ENCODE results near the gene CRYGC. TPM values are rescaled to one million over a fixed set of nuclear protein-coding genes. Genes with fewer than 3 reads are reported as not detected.

CRYGC gene
- total and polyA plus RNA-seq, 7 experiments from 2014 or later: not detected

- ChIA-PET POLR2A (no interaction called here), CTCF (no interaction called here)
- H3K36me3 Mint-ChIP-seq: no peaks in the 10 kb centered on the region
- peaks cover 0 to 14% (median 4%) of the 10 kb centered on the region in 5 donors for H3K27me3 Mint-ChIP-seq
- H3K27ac Mint-ChIP-seq: no peak overlapping the region
- H3K4me1 Mint-ChIP-seq: peaks cover 10 to 26% (median 14%) of the 10 kb centered on the region in 7 donors
- H3K4me3 Mint-ChIP-seq: no peak overlapping the region
- H3K36me3 ChIP-seq (ENCODE audit: control insufficient read depth in 2 of 3, insufficient read depth in 3 of 3, low read length in 3 of 3): no peaks in the 10 kb centered on the region
- H3K4me1 ChIP-seq (ENCODE audit: control insufficient read depth in 2 of 2, insufficient read depth in 2 of 2, low read length in 2 of 2): peaks cover 0 to 3% of the 10 kb centered on the region in 2 donors
- DNase-seq (no peak), ATAC-seq (no peak)
- H3K27me3 ChIP-seq (ENCODE audit: control insufficient read depth in 2 of 2, insufficient read depth in 2 of 2, low read length in 2 of 2): no peaks in the 10 kb centered on the region
- peaks cover 0 to 3% (median 0%) of the 10 kb centered on the region in 11 donors for H3K9me3 Mint-ChIP-seq
- no peaks in the 10 kb centered on the region for H3K9me3 ChIP-seq (ENCODE audit: control insufficient read depth in 2 of 3, low read length in 3 of 3)
- intact Hi-C loops (cut with micrococcal nuclease): no loop called here
- H3K4me3 ChIP-seq (ENCODE audit: low read length): no peak overlapping the region
- H3K27ac ChIP-seq (ENCODE audit: low read depth, low read length): no peak overlapping the region
Measured at GRCh38 chr2:208097801-208098200, 31.8 kb downstream of the CRYGC start.

GRCh38 chr2:208097313-208097712, 32.3 kb downstream of the CRYGC start:
- no peaks in the 10 kb centered on the region for H3K36me3 Mint-ChIP-seq

GRCh38 chr2:208096080-208096479, 33.5 kb downstream of the CRYGC start:
- peaks cover 0 to 14% (median 2%) of the 10 kb centered on the region in 5 donors for H3K27me3 Mint-ChIP-seq
- POLR2A ChIA-PET: interaction anchor here (0.6 kb wide), 1 partner anchor 80 kb away, joined by 3 read pairs; no protein-coding TSS in a partner anchor
- H3K4me1 Mint-ChIP-seq: peaks cover 5 to 12% (median 8%) of the 10 kb centered on the region in 7 donors
- peaks cover 0 to 3% (median 0%) of the 10 kb centered on the region in 11 donors for H3K9me3 Mint-ChIP-seq
- intact Hi-C loops (cut with micrococcal nuclease): no loop called here
- Histone ChIP-seq H3K27me3 (ENCODE audit: control insufficient read depth in 2 of 2, insufficient read depth in 2 of 2, low read length in 2 of 2) (no peaks in the 10 kb centered on the region), H3K4me3 (ENCODE audit: low read length) (no peak overlapping the region), H3K9me3 (ENCODE audit: control insufficient read depth in 2 of 3, low read length in 3 of 3) (no peaks in the 10 kb centered on the region), H3K4me1 (ENCODE audit: control insufficient read depth in 2 of 2, insufficient read depth in 2 of 2, low read length in 2 of 2) (peaks cover 0 to 3% of the 10 kb centered on the region in 2 donors), H3K27ac (ENCODE audit: low read depth, low read length) (no peak overlapping the region), H3K36me3 (ENCODE audit: control insufficient read depth in 2 of 3, insufficient read depth in 3 of 3, low read length in 3 of 3) (no peaks in the 10 kb centered on the region)
- CTCF ChIA-PET: no interaction called here
- H3K4me3 Mint-ChIP-seq: no peak overlapping the region
- ATAC-seq (no peak), DNase-seq (no peak)
- H3K27ac Mint-ChIP-seq: no peak overlapping the region
- H3K36me3 Mint-ChIP-seq: no peaks in the 10 kb centered on the region

More at GRCh38 chr2:208097313-208097712, 32.3 kb downstream of the CRYGC start:
- Mint-ChIP-seq H3K27me3 (peaks cover 0 to 14% (median 4%) of the 10 kb centered on the region in 5 donors), H3K9me3 (peaks cover 0 to 3% (median 0%) of the 10 kb centered on the region in 11 donors), H3K27ac (no peak overlapping the region), H3K4me3 (no peak overlapping the region), H3K4me1 (peaks cover 10 to 24% (median 14%) of the 10 kb centered on the region in 7 donors)
- no peaks in the 10 kb centered on the region for H3K9me3 ChIP-seq (ENCODE audit: control insufficient read depth in 2 of 3, low read length in 3 of 3)
- no peak overlapping the region for H3K4me3 ChIP-seq (ENCODE audit: low read length)
- H3K36me3 ChIP-seq (ENCODE audit: control insufficient read depth in 2 of 3, insufficient read depth in 3 of 3, low read length in 3 of 3): no peaks in the 10 kb centered on the region
- ChIA-PET POLR2A (no interaction called here), CTCF (no interaction called here)
- H3K27me3 ChIP-seq (ENCODE audit: control insufficient read depth in 2 of 2, insufficient read depth in 2 of 2, low read length in 2 of 2): no peaks in the 10 kb centered on the region
- ATAC-seq (no peak), DNase-seq (no peak)
- H3K4me1 ChIP-seq (ENCODE audit: control insufficient read depth in 2 of 2, insufficient read depth in 2 of 2, low read length in 2 of 2): peaks cover 0 to 3% of the 10 kb centered on the region in 2 donors
- no peak overlapping the region for H3K27ac ChIP-seq (ENCODE audit: low read depth, low read length)
- intact Hi-C loops (cut with micrococcal nuclease): no loop called here

- Mint-ChIP-seq H3K27ac (no peak overlapping the region), H3K36me3 (no peaks in the 10 kb centered on the region), H3K27me3 (peaks cover 0 to 7% (median 0%) of the 10 kb centered on the region in 5 donors), H3K4me3 (no peak overlapping the region), H3K9me3 (peaks cover 0 to 13% (median 0%) of the 10 kb centered on the region in 11 donors), H3K4me1 (no peaks in the 10 kb centered on the region)
- H3K4me3 ChIP-seq (ENCODE audit: low read length): no peak overlapping the region
- no peak for ATAC-seq
- no peaks in the 10 kb centered on the region for H3K4me1 ChIP-seq (ENCODE audit: control insufficient read depth in 2 of 2, insufficient read depth in 2 of 2, low read length in 2 of 2)
- H3K27me3 ChIP-seq (ENCODE audit: control insufficient read depth in 2 of 2, insufficient read depth in 2 of 2, low read length in 2 of 2): no peaks in the 10 kb centered on the region
- H3K36me3 ChIP-seq (ENCODE audit: control insufficient read depth in 2 of 3, insufficient read depth in 3 of 3, low read length in 3 of 3): no peaks in the 10 kb centered on the region
- H3K9me3 ChIP-seq (ENCODE audit: control insufficient read depth in 2 of 3, low read length in 3 of 3): no peaks in the 10 kb centered on the region
- POLR2A ChIA-PET: no interaction called here
- DNase-seq: no peak
- H3K27ac ChIP-seq (ENCODE audit: low read depth, low read length): no peak overlapping the region
- intact Hi-C loops (cut with micrococcal nuclease): no loop called here
- CTCF ChIA-PET: no interaction called here
Measured at GRCh38 chr2:208093128-208093527, 36.5 kb downstream of the CRYGC start.

GRCh38 chr2:208092093-208092832, 37.4 kb downstream of the CRYGC start:
- POLR2A ChIA-PET: no interaction called here
- no peak for DNase-seq
- H3K27ac Mint-ChIP-seq: no peak overlapping the region
- H3K27me3 ChIP-seq (ENCODE audit: control insufficient read depth in 2 of 2, insufficient read depth in 2 of 2, low read length in 2 of 2): no peaks in the 10 kb centered on the region
- no peaks in the 10 kb centered on the region for H3K4me1 ChIP-seq (ENCODE audit: control insufficient read depth in 2 of 2, insufficient read depth in 2 of 2, low read length in 2 of 2)
- H3K4me1 Mint-ChIP-seq: no peaks in the 10 kb centered on the region
- H3K36me3 Mint-ChIP-seq: no peaks in the 10 kb centered on the region
- H3K36me3 ChIP-seq (ENCODE audit: control insufficient read depth in 2 of 3, insufficient read depth in 3 of 3, low read length in 3 of 3): no peaks in the 10 kb centered on the region
- intact Hi-C loops (cut with micrococcal nuclease): no loop called here
- CTCF ChIA-PET: no interaction called here
- no peak for ATAC-seq
- no peaks in the 10 kb centered on the region for H3K9me3 ChIP-seq (ENCODE audit: control insufficient read depth in 2 of 3, low read length in 3 of 3)
- H3K27ac ChIP-seq (ENCODE audit: low read depth, low read length): no peak overlapping the region
- peaks cover 0 to 13% (median 0%) of the 10 kb centered on the region in 11 donors for H3K9me3 Mint-ChIP-seq
- no peak overlapping the region for H3K4me3 ChIP-seq (ENCODE audit: low read length)
- peaks cover 0 to 7% (median 0%) of the 10 kb centered on the region in 5 donors for H3K27me3 Mint-ChIP-seq
- no peak overlapping the region for H3K4me3 Mint-ChIP-seq

GRCh38 chr2:208090420-208090819, 39.2 kb downstream of the CRYGC start:
- Histone ChIP-seq H3K27me3 (ENCODE audit: control insufficient read depth in 2 of 2, insufficient read depth in 2 of 2, low read length in 2 of 2) (no peaks in the 10 kb centered on the region), H3K4me1 (ENCODE audit: control insufficient read depth in 2 of 2, insufficient read depth in 2 of 2, low read length in 2 of 2) (no peaks in the 10 kb centered on the region), H3K36me3 (ENCODE audit: control insufficient read depth in 2 of 3, insufficient read depth in 3 of 3, low read length in 3 of 3) (no peaks in the 10 kb centered on the region), H3K9me3 (ENCODE audit: control insufficient read depth in 2 of 3, low read length in 3 of 3) (no peaks in the 10 kb centered on the region), H3K4me3 (ENCODE audit: low read length) (no peak overlapping the region), H3K27ac (ENCODE audit: low read depth, low read length) (no peak overlapping the region)
- POLR2A ChIA-PET: no interaction called here
- H3K9me3 Mint-ChIP-seq: peaks cover 0 to 13% (median 0%) of the 10 kb centered on the region in 11 donors
- DNase-seq (no peak), ATAC-seq (no peak)
- H3K27me3 Mint-ChIP-seq: no peaks in the 10 kb centered on the region
- H3K4me1 Mint-ChIP-seq: no peaks in the 10 kb centered on the region
- no peaks in the 10 kb centered on the region for H3K36me3 Mint-ChIP-seq
- intact Hi-C loops (cut with micrococcal nuclease): no loop called here
- H3K27ac Mint-ChIP-seq: no peak overlapping the region
- CTCF ChIA-PET: no interaction called here
- H3K4me3 Mint-ChIP-seq: no peak overlapping the region

- Mint-ChIP-seq H3K27ac (no peak overlapping the region), H3K4me3 (no peak overlapping the region), H3K9me3 (peaks cover 0 to 13% (median 0%) of the 10 kb centered on the region in 11 donors), H3K36me3 (no peaks in the 10 kb centered on the region), H3K4me1 (no peaks in the 10 kb centered on the region), H3K27me3 (peaks cover 3 to 17% (median 10%) of the 10 kb centered on the region in 5 donors)
- ChIA-PET CTCF (no interaction called here), POLR2A (no interaction called here)
- no peaks in the 10 kb centered on the region for H3K27me3 ChIP-seq (ENCODE audit: control insufficient read depth in 2 of 2, insufficient read depth in 2 of 2, low read length in 2 of 2)
- intact Hi-C loops (cut with micrococcal nuclease): no loop called here
- DNase-seq: no peak
- no peak overlapping the region for H3K4me3 ChIP-seq (ENCODE audit: low read length)
- no peaks in the 10 kb centered on the region for H3K9me3 ChIP-seq (ENCODE audit: control insufficient read depth in 2 of 3, low read length in 3 of 3)
- no peak overlapping the region for H3K27ac ChIP-seq (ENCODE audit: low read depth, low read length)
- H3K36me3 ChIP-seq (ENCODE audit: control insufficient read depth in 2 of 3, insufficient read depth in 3 of 3, low read length in 3 of 3): no peaks in the 10 kb centered on the region
- H3K4me1 ChIP-seq (ENCODE audit: control insufficient read depth in 2 of 2, insufficient read depth in 2 of 2, low read length in 2 of 2): no peaks in the 10 kb centered on the region
- no peak for ATAC-seq
Measured at GRCh38 chr2:208086029-208086428, 43.6 kb downstream of the CRYGC start.

Data from naive thymus-derived CD4-positive, alpha-beta T cell (primary cell).